Adrenal gland (tissue), 5 donors: ENCODE data around the gene MAPKAPK5.

ENCODE experiments used
- CTCF ChIP-seq, 6 experiments: fragments of 450-650 bp in 4 of 6; fragments of 200-600 bp in 2 of 6; sonication (generic) in 1 of 6; IDR thresholded peaks; 1 replicate in 5 of 6; 2 replicates in 1 of 6; pipeline versions ENCODE4 v1.5.1 to v1.8.0; 2016 to 2021; ENCODE audit warnings: antibody characterized with exemption in 6 of 6, mild to moderate bottlenecking in 2 of 6, moderate library complexity in 1 of 6
- POLR2A ChIP-seq, 2 donors: fragments of 450-650 bp; IDR thresholded peaks; one replicate each; pipeline ENCODE4 v1.6.1; 2017; ENCODE audit warnings: antibody characterized with exemption in 2 of 2, mild to moderate bottlenecking in 2 of 2, moderate library complexity in 1 of 2
- donor health status: DM: no; HTN: no; CAD: no.

- TF ChIP-seq CTCF (IDR thresholded peaks at IDR 0.05) (no peak), POLR2A (IDR thresholded peaks at IDR 0.05) (no peak)
Observed at GRCh38 chr12:111803851-111804250, 38.2 kb upstream of the MAPKAPK5 start.
